NCI-H774 (cell line): ENCODE data around the gene COPS6.

Experiments used
- DNase-seq: peaks from one replicate; lab custom pipeline; 2025; lab: John Stamatoyannopoulos, UW

The COPS6 gene

GRCh38 chr7:100080907-100081534 is 7.7 kb upstream of the COPS6 start:
- DNase-seq: peak; percentile 56

- DNase-seq: peak; percentile 98
Observed at GRCh38 chr7:100081535-100082102, 7.2 kb upstream of the COPS6 start, which contains the start of gene ZNF3. Gene ZNF3, minus strand, starts transcription at chr7:100081723. Its CDS starts 4,366 bp downstream, at chr7:100077357.

- no peak for DNase-seq
Observed at GRCh38 chr7:100082978-100083377, 5.8 kb upstream of the COPS6 start.

GRCh38 chr7:100085515-100085914 is 3.3 kb upstream of the COPS6 start:
- no peak for DNase-seq

GRCh38 chr7:100087055-100087750 is 1.6 kb upstream of the COPS6 start:
- DNase-seq: no peak

- DNase-seq: no peak
Observed at GRCh38 chr7:100088095-100088620, 611 bp upstream of the COPS6 start.

GRCh38 chr7:100089458-100090196 is 858 bp downstream of the COPS6 start:
- DNase-seq: no peak

- no peak for DNase-seq
Observed at GRCh38 chr7:100090527-100091410, 2.0 kb downstream of the COPS6 start.

GRCh38 chr7:100091411-100092181 is 2.8 kb downstream of the COPS6 start:
- DNase-seq: no peak

GRCh38 chr7:100093054-100093453 is 4.3 kb downstream of the COPS6 start:
- DNase-seq: no peak

GRCh38 chr7:100093498-100093897 is 4.7 kb downstream of the COPS6 start:
- DNase-seq: no peak

- DNase-seq: no peak
Observed at GRCh38 chr7:100093925-100094486, 5.2 kb downstream of the COPS6 start.

GRCh38 chr7:100095289-100095688 is 6.5 kb downstream of the COPS6 start:
- no peak for DNase-seq

- no peak for DNase-seq
Observed at GRCh38 chr7:100095704-100096103, 6.9 kb downstream of the COPS6 start.

GRCh38 chr7:100098913-100099312 is 10.1 kb downstream of the COPS6 start:
- DNase-seq: no peak

GRCh38 chr7:100099452-100099851 is 10.7 kb downstream of the COPS6 start:
- no peak for DNase-seq

GRCh38 chr7:100100420-100101015 is 11.7 kb downstream of the COPS6 start:
- DNase-seq: peak; percentile 95

GRCh38 chr7:100101016-100101862 is 12.5 kb downstream of the COPS6 start, which contains the start of the genes AP4M1 and MCM7:
Gene AP4M1, plus strand, starts transcription at chr7:100101643. Its CDS starts 72 bp downstream, at chr7:100101715.
Gene MCM7, minus strand, starts transcription at chr7:100101397. Its CDS starts 103 bp downstream, at chr7:100101294.
- peak; percentile 99 for DNase-seq
